Chondrocyte (in vitro differentiated cells): ENCODE data around the gene ARVCF. TPM values are rescaled to one million over a fixed set of nuclear protein-coding genes. Genes with fewer than 3 reads are reported as not detected.

Experiments
- DNase-seq: peaks from one replicate; pipeline ENCODE4 v3.0.0; 2021; ENCODE audit warnings: mixed read lengths, low spot score
- H3K27ac Mint-ChIP-seq: one replicate; pipeline ENCODE4 v1.8.0; 2021; ENCODE audit warnings: mild to moderate bottlenecking, moderate library complexity, mixed read lengths; ENCODE audit not compliant: unreplicated experiment
- H3K27me3 Mint-ChIP-seq: 2 replicates; pipeline ENCODE4 v1.8.0; 2021; ENCODE audit warnings: low read depth, mixed read lengths
- H3K36me3 Mint-ChIP-seq: 2 replicates; pipeline ENCODE4 v1.8.0; 2021; ENCODE audit warnings: low read depth, mixed read lengths
- H3K4me1 Mint-ChIP-seq: 2 replicates; pipeline ENCODE4 v1.8.0; 2021; ENCODE audit warnings: low read depth, mild to moderate bottlenecking, mixed read lengths
- H3K4me3 Mint-ChIP-seq: one replicate; pipeline ENCODE4 v1.8.0; 2021; ENCODE audit warnings: mild to moderate bottlenecking, moderate library complexity, mixed read lengths; ENCODE audit not compliant: unreplicated experiment
- H3K9me3 Mint-ChIP-seq: 2 replicates; pipeline ENCODE4 v1.8.0; 2021; ENCODE audit warnings: low read depth, mixed read lengths
- CTCF ChIP-seq: fragments of 200-600 bp; sonication (generic); IDR thresholded peaks from 2 replicates; pipeline ENCODE4 v1.5.0; 2021; ENCODE audit warnings: antibody characterized with exemption, mild to moderate bottlenecking, moderate library complexity
- microRNA-seq: library from miRNA; unstranded; fragments of <30 nt; microRNA quantifications from one replicate; pipeline ENCODE4 v1.2.0, GENCODE V29; 2020; ENCODE audit warnings: borderline number of aligned reads
- total RNA-seq: library from RNA; stranded (reverse); gene quantifications from 3 replicates; pipeline ENCODE4 v1.2.1, GENCODE V29; 2021

The ARVCF gene
- total RNA-seq, 1 donor from 2014 or later: 24.2 TPM

DNA sequence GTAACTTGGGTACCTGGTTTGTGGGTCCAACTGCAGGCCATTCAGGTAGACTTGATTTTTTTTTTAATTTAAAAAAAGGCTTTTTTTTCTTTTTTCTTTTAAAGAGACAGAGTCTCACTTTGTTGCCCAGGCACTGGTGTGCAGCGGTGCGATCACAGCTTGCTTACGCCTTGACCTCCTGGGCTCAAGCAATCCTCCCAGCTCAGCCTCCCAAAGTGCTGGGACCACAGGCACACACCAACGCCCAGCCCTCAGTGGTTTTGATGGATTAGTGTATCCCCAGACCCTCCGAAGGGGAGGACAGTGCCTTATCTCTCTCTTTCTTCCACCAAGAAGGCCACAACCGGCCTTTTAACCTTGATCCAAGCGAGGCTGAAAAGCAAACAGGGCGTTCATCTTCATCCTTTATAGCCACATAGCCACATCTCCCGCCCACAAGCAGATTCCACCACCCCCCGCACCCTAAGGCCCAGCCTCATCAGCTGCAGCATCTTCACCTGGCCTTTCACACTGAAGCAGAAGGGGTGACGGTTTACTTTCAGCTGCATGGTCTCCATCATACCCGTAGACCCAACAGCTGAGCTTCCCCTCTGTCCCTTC lies 92.6 kb downstream of the ARVCF start:
- Mint-ChIP-seq H3K27ac (no peak overlapping the region), H3K27me3 (no peaks in the 10 kb centered on the region), H3K36me3 (no peaks in the 10 kb centered on the region), H3K4me1 (no peaks in the 10 kb centered on the region), H3K9me3 (no peaks in the 10 kb centered on the region), H3K4me3 (no peak overlapping the region)
- no peak for DNase-seq
- TF ChIP-seq CTCF: no peak

DNA sequence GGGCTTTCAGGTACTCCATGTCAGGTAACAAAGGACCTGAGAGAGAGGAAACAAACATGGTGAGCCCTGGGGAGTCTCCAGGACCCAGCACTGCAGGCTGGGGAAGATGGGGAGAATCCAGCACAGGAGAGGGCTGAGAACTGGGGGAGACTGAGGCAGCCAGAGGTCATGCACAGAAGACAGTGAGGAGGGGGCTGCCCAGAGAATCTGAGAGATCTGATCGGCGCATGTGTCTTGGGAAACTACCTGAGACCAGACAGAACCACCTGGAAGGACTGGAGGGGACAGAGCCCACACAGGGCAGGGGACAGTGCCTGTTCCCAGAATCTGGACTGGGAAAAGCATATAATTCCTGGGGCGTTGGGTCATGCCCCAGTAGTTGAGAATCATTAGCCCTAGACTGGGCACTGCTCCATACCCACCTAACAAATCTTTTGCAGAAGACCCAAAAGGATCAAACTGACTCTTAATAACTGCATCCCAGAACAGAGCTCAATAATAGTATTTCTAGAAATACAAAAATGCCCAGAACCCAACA lies 95.0 kb downstream of the ARVCF start:
- Mint-ChIP-seq H3K36me3 (peaks cover 4% of the 10 kb centered on the region), H3K27me3 (no peaks in the 10 kb centered on the region), H3K4me3 (no peak overlapping the region), H3K9me3 (no peaks in the 10 kb centered on the region), H3K27ac (no peak overlapping the region), H3K4me1 (no peaks in the 10 kb centered on the region)
- no peak for TF ChIP-seq CTCF
- DNase-seq: no peak

Small RNAs within 50 kb of the gene (microRNA-seq; reads per million reads assigned to microRNA genes)
- gene MIR185 (1,106 reads per million, percentile 80 among the genes with 10 or more reads in this experiment), gene MIR4761 (not detected)

Other genes starting within 250 kb of the ARVCF start
- 4.9 to 5.3 TPM (median 5.0 TPM) in 3 replicates for gene GNB1L, start 161.9 kb downstream of the ARVCF start, total RNA-seq
- gene RTL10, start 161.9 kb downstream of the ARVCF start, total RNA-seq: 15.6 to 24.5 TPM (median 18.2 TPM) in 3 replicates
- gene COMT, start 75.1 kb downstream of the ARVCF start, total RNA-seq: 66.6 to 186 TPM (median 177 TPM) in 3 replicates
- gene TXNRD2, start 75.0 kb downstream of the ARVCF start, total RNA-seq: 12.5 to 15.8 TPM (median 14.1 TPM) in 3 replicates
- gene TANGO2, start 4.3 kb upstream of the ARVCF start, total RNA-seq: 21.7 to 30.4 TPM (median 30.1 TPM) in 3 replicates
- gene DGCR8, start 63.4 kb upstream of the ARVCF start, total RNA-seq: 30.2 to 38.1 TPM (median 32.5 TPM) in 3 replicates
- gene RANBP1, start 99.3 kb upstream of the ARVCF start, total RNA-seq: 79.5 to 122 TPM (median 82.1 TPM) in 3 replicates
- 45.8 to 66.1 TPM (median 49.3 TPM) in 3 replicates for gene TRMT2A, start 100.4 kb upstream of the ARVCF start, total RNA-seq
- gene ZDHHC8, start 115.0 kb upstream of the ARVCF start, total RNA-seq: 94.2 to 100 TPM (median 95.2 TPM) in 3 replicates
- gene CCDC188, start 134.2 kb upstream of the ARVCF start, total RNA-seq: 0.36 to 5.4 TPM (median 5.3 TPM) in 3 replicates